Neuronal stem cell (in vitro differentiated cells): ENCODE measurements around the gene ZNF366. TPM values are rescaled to one million over a fixed set of nuclear protein-coding genes. Genes with fewer than 3 reads are reported as not detected.

ENCODE experiments used
- DNase-seq: peaks from one replicate; pipeline ENCODE4 v3.0.0-alpha.2; 2013; ENCODE audit warnings: low spot score
- H2AFZ ChIP-seq: one replicate; pipeline ENCODE4 v1.6.1; 2013; ENCODE audit warnings: mild to moderate bottlenecking, low read length, inconsistent platforms
- H2AK5ac ChIP-seq: 2 replicates; pipeline ENCODE4 v1.6.1; 2013; ENCODE audit warnings: low read depth, mild to moderate bottlenecking, inconsistent platforms, low read length, moderate library complexity, mixed read lengths
- H2BK120ac ChIP-seq: 2 replicates; pipeline ENCODE4 v1.6.1; 2013; ENCODE audit warnings: low read depth, mild to moderate bottlenecking, inconsistent platforms, low read length, moderate library complexity, mixed read lengths
- H2BK12ac ChIP-seq: one replicate; pipeline ENCODE4 v1.6.1; 2013; ENCODE audit warnings: low read length, inconsistent platforms
- H2BK15ac ChIP-seq: 2 replicates; pipeline ENCODE4 v1.6.1; 2013; ENCODE audit warnings: mild to moderate bottlenecking, low read length, inconsistent platforms, mixed read lengths
- H2BK5ac ChIP-seq: one replicate; pipeline ENCODE4 v1.6.1; 2013; ENCODE audit warnings: inconsistent platforms, mild to moderate bottlenecking, low read length, moderate library complexity
- H3K14ac ChIP-seq: one replicate; pipeline ENCODE4 v1.6.1; 2013; ENCODE audit warnings: low read length, inconsistent platforms
- H3K18ac ChIP-seq: 2 replicates; pipeline ENCODE4 v1.6.1; 2013; ENCODE audit warnings: low read length, inconsistent platforms
- H3K23ac ChIP-seq: 2 replicates; pipeline ENCODE4 v1.6.1; 2013; ENCODE audit warnings: low read depth, mild to moderate bottlenecking, mixed read lengths, low read length, inconsistent platforms; ENCODE audit not compliant: poor library complexity
- H3K27ac ChIP-seq: replicated peaks from 3 replicates; pipeline ENCODE4 v1.5.1; 2013; ENCODE audit warnings: low read length, inconsistent platforms
- H3K27me3 ChIP-seq, 3 experiments: 2 replicates each; pipeline ENCODE4 v1.6.1; 2013; ENCODE audit warnings: low read length in 3 of 3, mild to moderate bottlenecking in 2 of 3, inconsistent platforms in 1 of 3, low read depth in 1 of 3, mixed read lengths in 1 of 3, moderate library complexity in 1 of 3; ENCODE audit not compliant: control insufficient read depth in 3 of 3, insufficient read depth in 3 of 3
- H3K36me3 ChIP-seq, 2 donors: replicated peaks in 1 of 2; 2 replicates each; pipeline ENCODE4 v1.6.1; 2013; ENCODE audit warnings: low read length in 2 of 2; ENCODE audit not compliant: control insufficient read depth in 2 of 2, insufficient read depth in 2 of 2
- H3K4ac ChIP-seq: 2 replicates; pipeline ENCODE4 v1.6.1; 2013; ENCODE audit warnings: inconsistent platforms, mild to moderate bottlenecking, low read length, moderate library complexity
- H3K4me1 ChIP-seq, 2 donors: 1 replicate in 1 of 2; 2 replicates in 1 of 2; pipeline ENCODE4 v1.6.1; 2013; ENCODE audit warnings: low read length in 2 of 2, low read depth in 1 of 2; ENCODE audit not compliant: control insufficient read depth in 2 of 2, insufficient read depth in 1 of 2
- H3K4me2 ChIP-seq: one replicate; pipeline ENCODE4 v1.6.1; 2013; ENCODE audit warnings: mild to moderate bottlenecking, low read length, inconsistent platforms; ENCODE audit not compliant: insufficient read depth, poor library complexity, severe bottlenecking
- H3K4me3 ChIP-seq, 2 donors: 2 replicates each; pipeline ENCODE4 v1.5.1; 2013; ENCODE audit warnings: low read length in 2 of 2, mild to moderate bottlenecking in 2 of 2, inconsistent platforms in 1 of 2, moderate library complexity in 1 of 2
- H3K79me1 ChIP-seq: one replicate; pipeline ENCODE4 v1.6.1; 2013; ENCODE audit warnings: low read depth, mild to moderate bottlenecking, inconsistent platforms, low read length, moderate library complexity
- H3K9ac ChIP-seq: one replicate; pipeline ENCODE4 v1.6.1; 2013; ENCODE audit warnings: mild to moderate bottlenecking, low read depth, low read length, inconsistent platforms; ENCODE audit not compliant: poor library complexity
- H3K9me3 ChIP-seq, 2 donors: replicated peaks in 1 of 2; 2 replicates each; pipeline versions ENCODE3 to v1.6.1; 2013; ENCODE audit warnings: low read length in 2 of 2, mild to moderate bottlenecking in 2 of 2, inconsistent platforms in 1 of 2, low read depth in 1 of 2, mixed read lengths in 1 of 2, moderate library complexity in 1 of 2; ENCODE audit not compliant: control insufficient read depth in 2 of 2, insufficient read depth in 1 of 2
- H4K8ac ChIP-seq: one replicate; pipeline ENCODE4 v1.6.1; 2013; ENCODE audit warnings: low read depth, mild to moderate bottlenecking, inconsistent platforms, low read length, moderate library complexity
- H4K91ac ChIP-seq: one replicate; pipeline ENCODE4 v1.6.1; 2013; ENCODE audit warnings: low read length, low read depth, mild to moderate bottlenecking, inconsistent platforms; ENCODE audit not compliant: poor library complexity
- WGBS, 2 donors: extraction: QIAGEN DNeasy Blood & Tissue Kit; methylation state at CpG; one replicate each; pipeline ENCODE4 v1.1.7; 2013; ENCODE audit warnings: missing lambda C conversion rate in 2 of 2, mixed read lengths in 1 of 2; ENCODE audit not compliant: insufficient read length in 2 of 2, insufficient replicate concordance in 1 of 2; ENCODE audit errors: extremely low coverage in 2 of 2; 5-methylcytosine and 5-hydroxymethylcytosine counted together
- polyA plus RNA-seq, 2 experiments: library from polyadenylated mRNA; stranded (reverse); fragments of 200-250 nt; gene quantifications; one replicate each; pipeline ENCODE4 v1.2.3, GENCODE V29; 2013

The ZNF366 gene
- polyA plus RNA-seq (2013, experiment 1 of 2): not detected
- polyA plus RNA-seq (2013, experiment 2 of 2): not detected

- no peak within 1 kb of the TSS for H2BK15ac ChIP-seq
- H3K27ac ChIP-seq: no peak within 1 kb of the TSS
- H3K4me1 ChIP-seq: peaks cover 0 to 2% of the 10 kb centered on the region in 2 donors
- H4K8ac ChIP-seq: no peak within 1 kb of the TSS
- no peak within 1 kb of the TSS for H3K4ac ChIP-seq
- no peak within 1 kb of the TSS for H3K4me3 ChIP-seq
- H3K14ac ChIP-seq: no peak within 1 kb of the TSS
- peak within 1 kb of the TSS; percentile 68 for H2AFZ ChIP-seq
- H3K36me3 ChIP-seq: no peaks in the 10 kb centered on the region
- no peak within 1 kb of the TSS for H3K9ac ChIP-seq
- no peak within 1 kb of the TSS for H2BK5ac ChIP-seq
- H3K9me3 ChIP-seq: peaks cover 0 to 5% of the 10 kb centered on the region in 2 donors
- no peak within 1 kb of the TSS for H3K23ac ChIP-seq
- DNase-seq: no peak
- H3K4me2 ChIP-seq: no peak within 1 kb of the TSS
- H2BK12ac ChIP-seq: no peak within 1 kb of the TSS
- H3K27me3 ChIP-seq: no peaks in the 10 kb centered on the region
- H3K79me1 ChIP-seq: no peaks in the 10 kb centered on the region
- H4K91ac ChIP-seq: no peak within 1 kb of the TSS
- no CpG with 5 or more reads among the region's 9 CpGs for WGBS, 2 donors
- no peak within 1 kb of the TSS for H2AK5ac ChIP-seq
- no peak within 1 kb of the TSS for H2BK120ac ChIP-seq
- H3K18ac ChIP-seq: no peak within 1 kb of the TSS
Measured at GRCh38 chr5:72507231-72507906, at the start of gene ZNF366. TSS of gene ZNF366 (minus strand) at chr5:72507410. CDS start at chr5:72461496, 45,914 bp downstream.

GRCh38 chr5:72556351-72557166, 49.3 kb upstream of the ZNF366 start:
- no peak overlapping the region for H3K27ac ChIP-seq
- H3K23ac ChIP-seq: no peak overlapping the region
- peak overlapping the region; percentile 69 for H3K4me2 ChIP-seq
- peaks cover 10 to 16% of the 10 kb centered on the region in 2 donors for H3K4me1 ChIP-seq
- H2AFZ ChIP-seq: peak overlapping the region; percentile 87
- H2BK12ac ChIP-seq: no peak overlapping the region
- H3K18ac ChIP-seq: peak overlapping the region; percentile 96
- no peak overlapping the region for H2AK5ac ChIP-seq
- H3K9me3 ChIP-seq: no peaks in the 10 kb centered on the region
- no peak overlapping the region for H3K14ac ChIP-seq
- no peaks in the 10 kb centered on the region for H3K36me3 ChIP-seq
- peak; percentile 48 for DNase-seq
- H3K79me1 ChIP-seq: no peaks in the 10 kb centered on the region
- H4K8ac ChIP-seq: no peak overlapping the region
- no peaks in the 10 kb centered on the region for H3K27me3 ChIP-seq
- no peak overlapping the region for H2BK5ac ChIP-seq
- no CpG with 5 or more reads among the region's 42 CpGs for WGBS, 2 donors
- H2BK120ac ChIP-seq: no peak overlapping the region
- H3K4ac ChIP-seq: no peak overlapping the region
- peak overlapping the region; percentile 77 for H2BK15ac ChIP-seq
- peak overlapping the region; percentile 5 for H3K9ac ChIP-seq
- no peak overlapping the region for H3K4me3 ChIP-seq
- no peak overlapping the region for H4K91ac ChIP-seq

GRCh38 chr5:72555871-72556270, 48.7 kb upstream of the ZNF366 start:
- H3K27me3 ChIP-seq: no peaks in the 10 kb centered on the region
- H3K18ac ChIP-seq: peak overlapping the region; percentile 33
- H3K4me1 ChIP-seq: peaks cover 10 to 16% of the 10 kb centered on the region in 2 donors
- no peak overlapping the region for H3K4me2 ChIP-seq
- no peak overlapping the region for H3K9ac ChIP-seq
- H3K4me3 ChIP-seq: no peak overlapping the region
- no peak overlapping the region for H4K8ac ChIP-seq
- H2AK5ac ChIP-seq: no peak overlapping the region
- peak overlapping the region; percentile 57 for H3K14ac ChIP-seq
- no peak for DNase-seq
- no peaks in the 10 kb centered on the region for H3K9me3 ChIP-seq
- H2AFZ ChIP-seq: peak overlapping the region; percentile 87
- H3K27ac ChIP-seq: no peak overlapping the region
- H3K23ac ChIP-seq: no peak overlapping the region
- H2BK12ac ChIP-seq: no peak overlapping the region
- WGBS, 2 donors: no CpG with 5 or more reads among the region's 1 CpG
- H2BK120ac ChIP-seq: no peak overlapping the region
- H3K36me3 ChIP-seq: no peaks in the 10 kb centered on the region
- H4K91ac ChIP-seq: no peak overlapping the region
- H2BK15ac ChIP-seq: no peak overlapping the region
- no peak overlapping the region for H3K4ac ChIP-seq
- H3K79me1 ChIP-seq: no peaks in the 10 kb centered on the region
- no peak overlapping the region for H2BK5ac ChIP-seq

DNA sequence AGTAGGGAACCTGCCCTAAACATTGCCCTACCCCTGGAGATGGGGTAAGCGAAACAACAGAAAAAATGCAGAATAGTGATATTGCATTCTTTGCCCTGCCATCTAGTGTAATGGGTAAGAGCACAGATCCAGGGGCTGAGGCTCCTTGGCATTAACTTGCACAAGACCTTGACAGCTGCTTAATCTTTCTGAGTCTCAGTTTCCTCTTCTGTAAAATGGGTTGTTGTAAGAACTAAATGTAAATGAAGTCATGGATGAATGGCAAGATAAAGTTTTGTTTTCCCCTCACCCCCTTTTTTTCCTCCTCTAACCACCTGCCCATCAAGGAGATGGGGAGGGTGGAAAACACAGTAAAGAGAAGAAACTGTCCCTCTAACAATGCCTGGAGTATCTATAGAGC, 47.7 kb upstream of the ZNF366 start:
- DNase-seq: no peak
- Histone ChIP-seq H4K91ac (no peak overlapping the region), H3K9me3 (no peaks in the 10 kb centered on the region), H4K8ac (no peak overlapping the region), H3K4me1 (peaks cover 10 to 14% of the 10 kb centered on the region in 2 donors), H3K18ac (no peak overlapping the region), H2BK120ac (no peak overlapping the region), H3K36me3 (no peaks in the 10 kb centered on the region), H2BK5ac (no peak overlapping the region), H3K4me3 (no peak overlapping the region), H2BK15ac (no peak overlapping the region), H3K4me2 (no peak overlapping the region), H3K27me3 (no peaks in the 10 kb centered on the region), H2BK12ac (no peak overlapping the region), H3K23ac (no peak overlapping the region), H3K14ac (no peak overlapping the region), H3K27ac (no peak overlapping the region), H2AK5ac (no peak overlapping the region), H3K9ac (no peak overlapping the region), H3K79me1 (no peaks in the 10 kb centered on the region), H3K4ac (no peak overlapping the region), H2AFZ (no peak overlapping the region)
- WGBS, 2 donors: no CpG with 5 or more reads among the region's 1 CpG
